Measurements from ENCODE around the gene GIT2.
"Not testable (repeated sequence)": the region's sequence is repeated elsewhere in the genome, so short reads cannot be mapped to it uniquely, and the experiment has no call there.

Gene GIT2

GRCh38 chr12:110004598-110004997, 8.4 kb upstream of the GIT2 start:
- DNase-seq (ENCODE audit: low spot score) = no peak

- DNase-seq (ENCODE audit: low spot score) = peak; percentile 79
Measured at GRCh38 chr12:110002676-110003515, 6.7 kb upstream of the GIT2 start.

- peak; percentile 92 for DNase-seq (ENCODE audit: low spot score)
Measured at GRCh38 chr12:110001596-110001995, 5.4 kb upstream of the GIT2 start.

- peak; percentile 47 for DNase-seq (ENCODE audit: low spot score)
Measured at GRCh38 chr12:109999983-110000505, 3.9 kb upstream of the GIT2 start.

GRCh38 chr12:109999649-109999971, 3.4 kb upstream of the GIT2 start:
- no peak for DNase-seq (ENCODE audit: low spot score)

- peak; percentile 94 for DNase-seq (ENCODE audit: low spot score)
Measured at GRCh38 chr12:109998904-109999648, 2.9 kb upstream of the GIT2 start, which contains the start of gene ANKRD13A. TSS of gene ANKRD13A (plus strand) at chr12:109999430. CDS start at chr12:109999689, 259 bp downstream.

- DNase-seq (ENCODE audit: low spot score) = no peak
Measured at GRCh38 chr12:109998241-109998903, 2.2 kb upstream of the GIT2 start.

GRCh38 chr12:109997393-109997792, 1.2 kb upstream of the GIT2 start:
- DNase-seq (ENCODE audit: low spot score) = no peak

- no peak for DNase-seq (ENCODE audit: low spot score)
Measured at GRCh38 chr12:109996483-109996853, 300 bp upstream of the GIT2 start.

GRCh38 chr12:109995361-109995685, 845 bp downstream of the GIT2 start:
- DNase-seq (ENCODE audit: low spot score) = no peak

- no peak for DNase-seq (ENCODE audit: low spot score)
Measured at GRCh38 chr12:109994401-109995175, 1.6 kb downstream of the GIT2 start.

GRCh38 chr12:109993091-109993490, 3.1 kb downstream of the GIT2 start:
- no peak for DNase-seq (ENCODE audit: low spot score)

GRCh38 chr12:109991586-109991985, 4.6 kb downstream of the GIT2 start:
- DNase-seq (ENCODE audit: low spot score) = no peak

GRCh38 chr12:109989380-109989779, 6.8 kb downstream of the GIT2 start:
- DNase-seq (ENCODE audit: low spot score) = no peak

- DNase-seq (ENCODE audit: low spot score) = no peak
Measured at GRCh38 chr12:109988903-109989302, 7.3 kb downstream of the GIT2 start.

- DNase-seq (ENCODE audit: low spot score) = no peak
Measured at GRCh38 chr12:109988274-109988673, 7.9 kb downstream of the GIT2 start.

GRCh38 chr12:109987615-109988014, 8.6 kb downstream of the GIT2 start:
- no peak for DNase-seq (ENCODE audit: low spot score)

- DNase-seq (ENCODE audit: low spot score) = not testable (repeated sequence)
Measured at GRCh38 chr12:109986236-109986635, 9.9 kb downstream of the GIT2 start.

GRCh38 chr12:109983432-109984142, 12.6 kb downstream of the GIT2 start:
- DNase-seq (ENCODE audit: low spot score) = no peak

- DNase-seq (ENCODE audit: low spot score) = no peak
Measured at GRCh38 chr12:109982210-109982609, 14.0 kb downstream of the GIT2 start.

- no peak for DNase-seq (ENCODE audit: low spot score)
Measured at GRCh38 chr12:109981311-109981710, 14.9 kb downstream of the GIT2 start.

All from kidney tubule cell (primary cell).